ENCODE measurements around the gene RCSD1. TPM values are rescaled to one million over a fixed set of nuclear protein-coding genes. Genes with fewer than 3 reads are reported as not detected.

Gene RCSD1
- total RNA-seq, 4 donors from 2014 or later = 2.4 to 8.7 (median 4.4) TPM

DNA sequence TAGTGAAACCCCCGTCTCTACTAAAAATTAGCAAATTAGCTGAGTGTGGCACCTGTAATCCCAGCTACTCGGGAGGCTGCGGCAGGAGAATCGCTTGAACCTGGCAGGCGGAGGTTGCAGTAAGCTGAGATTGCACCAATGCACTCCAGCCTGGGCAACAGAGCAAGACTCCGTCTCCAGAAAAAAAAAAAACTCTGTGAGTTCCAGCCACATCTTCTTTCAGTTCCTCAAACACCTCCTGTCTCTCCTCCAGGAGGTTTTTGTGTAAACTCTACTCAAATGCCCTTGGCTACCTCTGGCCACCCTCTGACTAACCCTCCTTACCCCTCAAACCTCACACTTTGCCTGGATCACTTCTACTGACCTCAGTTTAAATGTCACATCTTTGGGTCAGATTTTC, 38.1 kb downstream of the RCSD1 start:
- intact Hi-C loops (cut with DNase I; ENCODE audit: low total_unique reads) = no loop called here
- no peak overlapping the region for H3K4me3 ChIP-seq (ENCODE audit: low read depth, poor library complexity, severe bottlenecking)
- WGBS, 2 donors = 92 to 97% methylated on average over 6 of the region's 6 CpGs
- TF ChIP-seq, protein P1, sequence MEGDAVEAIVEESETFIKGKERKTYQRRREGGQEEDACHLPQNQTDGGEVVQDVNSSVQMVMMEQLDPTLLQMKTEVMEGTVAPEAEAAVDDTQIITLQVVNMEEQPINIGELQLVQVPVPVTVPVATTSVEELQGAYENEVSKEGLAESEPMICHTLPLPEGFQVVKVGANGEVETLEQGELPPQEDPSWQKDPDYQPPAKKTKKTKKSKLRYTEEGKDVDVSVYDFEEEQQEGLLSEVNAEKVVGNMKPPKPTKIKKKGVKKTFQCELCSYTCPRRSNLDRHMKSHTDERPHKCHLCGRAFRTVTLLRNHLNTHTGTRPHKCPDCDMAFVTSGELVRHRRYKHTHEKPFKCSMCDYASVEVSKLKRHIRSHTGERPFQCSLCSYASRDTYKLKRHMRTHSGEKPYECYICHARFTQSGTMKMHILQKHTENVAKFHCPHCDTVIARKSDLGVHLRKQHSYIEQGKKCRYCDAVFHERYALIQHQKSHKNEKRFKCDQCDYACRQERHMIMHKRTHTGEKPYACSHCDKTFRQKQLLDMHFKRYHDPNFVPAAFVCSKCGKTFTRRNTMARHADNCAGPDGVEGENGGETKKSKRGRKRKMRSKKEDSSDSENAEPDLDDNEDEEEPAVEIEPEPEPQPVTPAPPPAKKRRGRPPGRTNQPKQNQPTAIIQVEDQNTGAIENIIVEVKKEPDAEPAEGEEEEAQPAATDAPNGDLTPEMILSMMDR (IDR thresholded peaks at IDR 0.05) = no peak
- no peak for TF ChIP-seq POLR2A (IDR thresholded peaks at IDR 0.05)
- DNase-seq (ENCODE audit: low spot score in 2 of 2) = no peak

DNA sequence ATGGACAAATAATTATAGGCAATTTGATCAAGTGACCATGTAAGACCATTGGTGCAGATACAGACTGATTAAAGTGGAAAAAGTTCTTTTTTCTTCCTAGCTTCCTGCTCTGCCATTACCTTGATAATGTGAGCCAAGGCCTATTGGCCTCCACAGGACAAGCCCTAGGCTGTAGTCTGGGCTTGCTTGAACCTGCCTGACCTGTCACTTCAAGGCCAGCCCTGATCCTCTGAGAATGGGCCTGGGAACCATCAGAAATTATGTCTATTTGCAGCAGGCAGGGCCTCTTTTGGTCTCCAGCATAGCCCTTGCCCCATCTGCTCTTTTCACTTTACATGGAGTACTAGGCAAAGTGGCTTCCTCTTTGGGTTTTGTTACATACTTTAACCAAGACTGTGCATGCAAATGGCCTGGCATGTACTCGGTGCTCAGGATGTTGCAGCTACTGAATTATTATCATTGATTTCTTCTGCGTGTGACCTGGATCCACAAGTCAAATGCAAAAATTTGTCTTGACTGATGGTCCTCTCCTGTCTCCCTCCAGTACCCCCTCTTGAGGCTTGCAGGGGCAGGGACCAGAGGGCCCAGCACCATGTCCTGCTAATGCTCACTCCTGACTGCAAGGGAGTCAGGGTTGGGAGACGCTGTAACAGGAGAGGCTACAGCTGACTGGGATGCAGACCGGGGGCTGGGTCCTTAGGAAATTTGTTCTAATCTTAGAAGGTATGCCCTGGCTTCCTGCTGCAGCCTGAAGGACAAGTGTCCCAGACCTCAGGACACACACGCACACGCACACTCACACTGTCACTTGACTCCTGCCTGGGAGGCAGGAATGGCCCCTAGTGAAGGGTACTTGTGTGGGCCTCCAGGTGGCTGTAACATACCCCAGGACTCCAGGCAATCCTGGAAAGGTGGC, 39.4 kb downstream of the RCSD1 start:
- DNase-seq (ENCODE audit: low spot score in 2 of 2) = no peak
- WGBS, 2 donors = 70 to 73% methylated on average over 6 of the region's 6 CpGs
- intact Hi-C loops (cut with DNase I; ENCODE audit: low total_unique reads) = no loop called here
- TF ChIP-seq, protein P1 (IDR thresholded peaks at IDR 0.05) = no peak
- TF ChIP-seq POLR2A (IDR thresholded peaks at IDR 0.05) = no peak
- H3K4me3 ChIP-seq (ENCODE audit: low read depth, poor library complexity, severe bottlenecking) = no peak overlapping the region

DNA sequence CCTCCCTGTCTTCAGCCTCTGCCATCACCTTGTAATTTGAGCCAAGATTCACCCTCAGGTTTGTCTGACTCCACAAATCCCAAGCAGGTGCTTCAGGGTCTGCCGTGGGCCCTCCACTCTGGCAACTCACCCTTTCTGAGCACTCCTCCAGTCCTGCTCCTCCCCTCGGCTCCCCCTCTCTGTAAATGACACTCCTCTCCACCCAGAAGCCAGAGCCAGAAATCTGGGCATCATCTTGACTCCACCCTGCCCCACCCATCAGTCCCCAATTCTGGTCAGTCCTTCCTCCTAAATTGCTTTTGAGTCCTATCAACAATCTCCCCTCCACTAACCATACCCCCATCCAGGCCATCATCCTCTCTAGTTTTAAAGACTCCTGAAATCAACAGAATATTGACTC, 40.5 kb downstream of the RCSD1 start:
- DNase-seq (ENCODE audit: low spot score in 2 of 2) = no peak
- 58 to 79% methylated on average over 2 of the region's 2 CpGs for WGBS, 2 donors
- intact Hi-C loops (cut with DNase I; ENCODE audit: low total_unique reads) = no loop called here
- no peak overlapping the region for H3K4me3 ChIP-seq (ENCODE audit: low read depth, poor library complexity, severe bottlenecking)
- TF ChIP-seq POLR2A (IDR thresholded peaks at IDR 0.05) = no peak
- TF ChIP-seq, protein P1 (IDR thresholded peaks at IDR 0.05) = no peak

DNA sequence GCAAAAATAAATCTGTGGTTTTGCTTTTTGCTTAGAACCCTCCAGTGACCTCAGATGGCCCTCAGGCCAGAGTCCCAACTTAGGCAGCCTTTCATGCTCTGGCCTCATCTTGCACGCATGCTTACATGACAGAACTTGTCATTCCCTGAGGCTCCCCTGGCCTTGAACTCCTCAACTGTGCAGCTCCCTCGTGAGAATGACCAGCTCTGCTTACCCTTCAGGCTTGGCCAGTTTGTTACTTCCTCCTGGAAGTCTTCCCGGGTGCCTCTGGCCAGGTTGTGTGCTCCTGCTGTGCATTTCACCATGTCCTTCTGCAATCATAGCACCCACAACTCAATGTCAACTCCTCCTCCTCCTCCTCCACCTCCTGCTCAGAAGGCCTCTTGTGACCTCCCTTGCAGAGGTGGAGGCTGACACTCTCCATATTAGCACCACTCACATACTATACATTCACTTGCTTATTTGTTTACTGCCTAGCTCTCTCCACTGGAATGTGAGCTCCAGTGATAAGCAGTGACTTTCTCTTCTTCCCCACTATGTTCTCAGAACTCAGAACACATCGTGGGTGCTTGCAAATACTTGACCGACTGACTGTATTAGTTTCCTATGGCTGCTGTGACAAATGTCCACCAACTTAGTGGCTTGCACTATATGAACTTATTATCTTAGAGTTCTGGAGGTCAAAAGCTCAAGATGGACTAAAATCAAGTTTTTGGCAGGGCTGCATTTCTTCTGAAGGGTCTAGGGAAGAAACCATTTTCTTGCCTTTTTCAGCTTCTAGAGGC, 41.9 kb downstream of the RCSD1 start:
- H3K4me3 ChIP-seq (ENCODE audit: low read depth, poor library complexity, severe bottlenecking) = no peak overlapping the region
- intact Hi-C loops (cut with DNase I; ENCODE audit: low total_unique reads) = no loop called here
- TF ChIP-seq, protein P1 (IDR thresholded peaks at IDR 0.05) = no peak
- no peak for TF ChIP-seq POLR2A (IDR thresholded peaks at IDR 0.05)
- 67 to 74% methylated on average over 5 of the region's 5 CpGs for WGBS, 2 donors
- no peak for DNase-seq (ENCODE audit: low spot score in 2 of 2)

DNA sequence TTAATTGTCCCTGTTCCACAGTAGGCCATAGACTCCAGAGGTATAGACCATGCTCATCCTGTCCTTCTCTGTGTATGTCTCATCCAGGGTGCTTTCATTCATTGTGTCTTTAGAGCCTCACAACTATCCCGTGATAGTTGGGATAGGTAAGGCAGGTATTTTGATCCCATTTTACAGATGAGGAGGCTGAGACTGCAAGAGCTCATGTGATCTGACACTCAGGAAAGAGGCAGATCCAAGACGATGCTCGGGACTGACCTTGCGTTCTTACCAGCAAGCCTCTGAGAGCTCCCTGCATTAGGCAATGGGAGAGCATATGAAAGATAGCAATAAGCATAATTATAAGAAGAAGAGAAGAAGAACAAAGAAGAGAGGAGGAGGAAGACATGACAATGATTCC, 42.8 kb downstream of the RCSD1 start:
- DNase-seq (ENCODE audit: low spot score in 2 of 2) = no peak
- TF ChIP-seq, protein P1 (IDR thresholded peaks at IDR 0.05) = no peak
- TF ChIP-seq POLR2A (IDR thresholded peaks at IDR 0.05) = no peak
- intact Hi-C loops (cut with DNase I; ENCODE audit: low total_unique reads) = no loop called here
- WGBS, 2 donors = 72 to 94% methylated on average over 4 of the region's 4 CpGs
- H3K4me3 ChIP-seq (ENCODE audit: low read depth, poor library complexity, severe bottlenecking) = no peak overlapping the region

Measured in lower leg skin (tissue), 4 donors.